Urinary bladder (tissue), 4 donors: ENCODE results near the gene PTGDS. TPM values are rescaled to one million over a fixed set of nuclear protein-coding genes. Genes with fewer than 3 reads are reported as not detected.
"Not testable (repeated sequence)": the region's sequence is repeated elsewhere in the genome, so short reads cannot be mapped to it uniquely, and the experiment has no call there.

Source experiments
- DNase-seq: peaks from one replicate; pipeline ENCODE4 v3.0.0-alpha.2; 2015; ENCODE audit errors: extremely low spot score
- H3K27ac ChIP-seq: one replicate; pipeline ENCODE4 v1.5.1; 2013; ENCODE audit warnings: low read depth, mild to moderate bottlenecking, moderate library complexity
- H3K36me3 ChIP-seq: one replicate; pipeline ENCODE4 v1.6.1; 2013; ENCODE audit warnings: mild to moderate bottlenecking, moderate library complexity; ENCODE audit not compliant: insufficient read depth
- H3K4me1 ChIP-seq: one replicate; pipeline ENCODE4 v1.6.1; 2013; ENCODE audit warnings: mild to moderate bottlenecking, moderate library complexity; ENCODE audit not compliant: insufficient read depth
- H3K4me3 ChIP-seq: one replicate; pipeline ENCODE4 v1.5.1; 2013; ENCODE audit warnings: low read depth, low read length
- WGBS: extraction: QIAGEN DNeasy Blood & Tissue Kit; methylation state at CpG from one replicate; pipeline ENCODE4 v1.1.7; 2013; 5-methylcytosine and 5-hydroxymethylcytosine counted together
- polyA plus RNA-seq: library from polyadenylated mRNA; stranded (reverse); fragments of 200-250 nt; gene quantifications from one replicate; pipeline ENCODE4 v1.2.3, GENCODE V29; 2013
- total RNA-seq: library from RNA; depleted of rRNA; stranded (reverse); fragments of >200 nt; gene quantifications from one replicate; pipeline ENCODE4 v1.2.3, GENCODE V29; 2014
- donor health status: healthy with polysubstance abuse.
- donor health status: healthy.

The PTGDS gene
- total and polyA plus RNA-seq, 2 donors = 3.3 to 71.8 TPM

- Histone ChIP-seq H3K4me3 (no peak overlapping the region), H3K36me3 (no peaks in the 10 kb centered on the region), H3K27ac (no peak overlapping the region), H3K4me1 (no peaks in the 10 kb centered on the region)
- 83% methylated on average over 20 of the region's 20 CpGs for WGBS
- DNase-seq = no peak
Measured at GRCh38 chr9:137001857-137002645, 24.7 kb downstream of the PTGDS start.

DNA sequence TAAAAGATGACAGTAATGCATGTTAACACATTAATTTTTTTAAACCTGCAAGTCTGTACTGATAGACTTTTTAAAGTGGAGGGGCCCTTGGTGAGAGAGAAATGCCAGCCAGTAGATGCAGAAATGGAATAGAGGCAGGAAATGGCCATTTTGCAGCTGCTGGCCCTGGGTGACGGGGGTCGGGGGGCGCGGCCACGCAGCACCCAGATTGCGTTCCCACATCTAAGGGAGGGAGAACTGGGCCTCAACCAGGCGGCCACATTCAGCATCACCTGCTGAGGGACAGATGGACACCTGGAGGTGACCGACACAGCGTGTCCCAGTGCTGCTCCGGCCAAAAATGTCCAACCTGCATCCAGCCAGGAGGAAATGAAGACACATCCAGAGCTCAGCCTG is 25.3 kb downstream of the PTGDS start:
- WGBS = 86% methylated on average over 10 of the region's 10 CpGs
- H3K27ac ChIP-seq = no peak overlapping the region
- H3K4me3 ChIP-seq = no peak overlapping the region
- DNase-seq = no peak
- no peaks in the 10 kb centered on the region for H3K4me1 ChIP-seq
- H3K36me3 ChIP-seq = no peaks in the 10 kb centered on the region

GRCh38 chr9:137004285-137004684 is 27.0 kb downstream of the PTGDS start:
- H3K4me3 ChIP-seq, H3K27ac ChIP-seq, DNase-seq, H3K4me1 ChIP-seq, H3K36me3 ChIP-seq: not testable (repeated sequence)
- WGBS = 47% methylated on average over 17 of the region's 17 CpGs

DNA sequence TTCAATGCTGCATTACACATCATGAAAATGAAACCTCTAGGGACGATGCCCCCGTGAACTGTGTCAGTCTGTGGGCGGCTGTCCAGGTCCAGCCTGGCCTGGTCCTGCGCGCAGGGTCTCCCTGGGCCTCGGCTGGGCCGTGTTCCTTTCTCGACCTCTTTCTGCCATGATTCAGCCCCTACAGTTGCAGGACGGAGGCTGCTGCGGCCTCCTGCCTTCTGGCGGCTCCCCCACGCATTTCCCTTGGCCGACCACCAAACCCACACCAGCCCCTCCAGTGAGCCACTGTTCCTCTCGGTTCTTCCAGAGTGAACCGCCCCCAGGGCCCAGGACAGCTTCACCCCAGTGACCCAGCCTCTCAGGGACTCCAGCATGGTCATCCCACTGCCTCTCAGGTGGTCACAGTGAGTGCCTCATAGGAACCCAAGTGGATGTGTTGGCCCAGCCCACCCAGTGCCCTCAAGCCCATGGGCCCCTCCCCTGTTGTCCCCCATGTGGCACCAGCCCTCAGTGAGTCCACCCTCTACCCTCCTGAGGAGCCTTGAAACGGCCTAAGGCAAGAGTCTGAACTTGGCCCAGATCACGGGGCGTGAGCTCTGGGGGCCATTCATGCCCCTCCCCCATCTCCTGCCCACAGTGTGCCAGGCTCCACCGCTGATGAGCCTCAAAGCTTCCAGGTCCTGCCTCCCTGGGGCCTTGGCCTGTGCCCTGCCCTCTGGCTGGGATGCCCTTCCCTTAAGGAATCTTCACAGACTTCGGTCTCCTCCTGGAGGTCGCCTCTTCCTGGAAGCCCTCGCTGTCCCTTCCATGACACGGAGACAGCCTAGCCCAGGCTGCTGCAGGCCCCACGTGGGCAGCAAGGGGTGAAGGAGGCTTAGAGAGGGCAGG is 29.1 kb downstream of the PTGDS start:
- no peak overlapping the region for H3K4me3 ChIP-seq
- WGBS = 70% methylated on average over 24 of the region's 24 CpGs
- DNase-seq = no peak
- no peak overlapping the region for H3K27ac ChIP-seq
- no peaks in the 10 kb centered on the region for H3K36me3 ChIP-seq
- no peaks in the 10 kb centered on the region for H3K4me1 ChIP-seq

DNA sequence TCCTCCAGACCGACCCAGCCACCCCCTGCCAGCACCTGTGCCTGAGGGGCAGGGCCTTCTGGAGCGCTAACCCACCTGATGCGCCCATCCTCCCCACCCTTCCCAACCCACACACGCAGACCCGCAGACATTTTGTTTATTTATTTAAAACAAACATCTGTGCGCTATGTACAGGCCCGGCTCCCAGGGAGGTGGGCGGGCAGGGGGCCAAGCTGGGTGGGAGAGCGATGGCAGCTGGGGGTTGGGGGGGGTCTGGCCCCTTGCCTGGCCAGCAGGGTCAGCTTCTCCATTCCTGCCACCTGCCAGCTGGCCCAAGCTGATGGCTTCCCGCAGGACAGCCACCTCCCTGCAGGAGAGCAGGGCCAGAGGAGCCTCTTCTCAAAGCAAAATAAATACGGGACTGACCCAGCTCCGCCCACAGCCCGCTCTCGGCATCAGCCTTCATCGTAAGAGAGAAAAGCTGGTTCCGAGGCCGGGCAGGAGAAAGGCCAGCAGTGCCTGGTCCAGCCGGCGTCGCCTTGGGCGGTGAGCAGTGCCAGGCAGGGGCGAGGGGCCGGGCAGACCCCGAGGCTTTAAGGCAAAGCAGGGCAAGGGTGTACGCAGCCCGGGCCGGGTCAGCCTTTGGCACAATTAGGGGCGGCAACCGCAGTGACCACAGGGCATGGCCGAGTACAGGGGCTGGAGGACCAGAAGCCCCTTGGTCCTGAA is 30.0 kb downstream of the PTGDS start:
- DNase-seq = no peak
- Histone ChIP-seq H3K27ac (no peak overlapping the region), H3K4me3 (no peak overlapping the region), H3K36me3 (no peaks in the 10 kb centered on the region), H3K4me1 (no peaks in the 10 kb centered on the region)
- 56% methylated on average over 30 of the region's 30 CpGs for WGBS

DNA sequence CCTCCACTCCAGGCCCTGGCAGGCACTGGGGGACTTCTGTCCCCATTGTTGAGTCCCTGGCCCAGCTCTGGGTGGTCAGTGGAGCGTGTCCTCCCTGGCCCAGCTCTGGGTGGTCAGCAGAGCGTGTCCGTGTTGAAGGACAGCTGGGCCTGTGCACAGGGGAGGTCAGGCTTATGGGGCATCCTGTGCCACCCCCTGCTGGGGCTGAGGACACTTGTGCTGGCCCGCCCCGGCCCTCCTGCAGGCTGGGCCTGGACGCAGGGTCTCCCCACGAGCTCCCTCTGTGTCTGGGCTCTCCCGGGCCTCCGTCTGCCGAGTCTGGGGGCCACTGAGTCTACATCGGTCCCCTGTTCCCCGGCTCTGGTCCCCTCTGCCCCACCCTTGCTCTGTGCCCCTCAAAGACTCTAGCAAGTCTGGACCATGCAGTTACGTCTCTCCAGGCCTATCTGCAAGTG is 30.5 kb downstream of the PTGDS start:
- Histone ChIP-seq H3K27ac (no peak overlapping the region), H3K4me3 (no peak overlapping the region), H3K36me3 (no peaks in the 10 kb centered on the region), H3K4me1 (no peaks in the 10 kb centered on the region)
- WGBS = 91% methylated on average over 13 of the region's 13 CpGs
- no peak for DNase-seq

DNA sequence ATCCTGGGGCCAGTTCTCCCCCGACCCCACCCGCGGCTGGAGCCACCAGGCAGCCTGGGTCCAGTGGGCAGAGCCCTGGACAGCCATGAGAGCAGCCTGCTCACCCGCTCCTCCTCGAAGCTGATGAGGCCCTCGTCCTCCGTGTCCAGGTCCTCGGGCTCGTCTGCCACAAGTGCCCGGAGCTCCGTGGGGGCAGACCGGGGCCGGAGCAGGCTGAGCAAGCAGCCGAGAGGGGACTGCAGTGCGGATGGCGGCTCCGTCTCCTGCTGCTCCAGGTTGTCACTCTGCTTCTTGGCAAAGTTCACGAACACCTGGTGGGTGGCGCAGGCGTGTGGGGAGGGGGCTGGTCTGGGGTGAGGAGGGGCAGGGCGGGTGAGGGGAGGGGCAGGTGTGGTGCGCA is 31.0 kb downstream of the PTGDS start:
- DNase-seq = no peak
- WGBS = 83% methylated on average over 22 of the region's 22 CpGs
- H3K36me3 ChIP-seq = no peaks in the 10 kb centered on the region

GRCh38 chr9:137009217-137009616 is 31.9 kb downstream of the PTGDS start:
- 92% methylated on average over 18 of the region's 18 CpGs for WGBS
- Histone ChIP-seq H3K36me3 (no peaks in the 10 kb centered on the region), H3K4me3 (no peak overlapping the region), H3K27ac (no peak overlapping the region), H3K4me1 (no peaks in the 10 kb centered on the region)
- no peak for DNase-seq

More for the DNA sequence above, 31.0 kb downstream of the PTGDS start:
- Histone ChIP-seq H3K27ac (no peak overlapping the region), H3K4me1 (no peaks in the 10 kb centered on the region), H3K4me3 (no peak overlapping the region)

DNA sequence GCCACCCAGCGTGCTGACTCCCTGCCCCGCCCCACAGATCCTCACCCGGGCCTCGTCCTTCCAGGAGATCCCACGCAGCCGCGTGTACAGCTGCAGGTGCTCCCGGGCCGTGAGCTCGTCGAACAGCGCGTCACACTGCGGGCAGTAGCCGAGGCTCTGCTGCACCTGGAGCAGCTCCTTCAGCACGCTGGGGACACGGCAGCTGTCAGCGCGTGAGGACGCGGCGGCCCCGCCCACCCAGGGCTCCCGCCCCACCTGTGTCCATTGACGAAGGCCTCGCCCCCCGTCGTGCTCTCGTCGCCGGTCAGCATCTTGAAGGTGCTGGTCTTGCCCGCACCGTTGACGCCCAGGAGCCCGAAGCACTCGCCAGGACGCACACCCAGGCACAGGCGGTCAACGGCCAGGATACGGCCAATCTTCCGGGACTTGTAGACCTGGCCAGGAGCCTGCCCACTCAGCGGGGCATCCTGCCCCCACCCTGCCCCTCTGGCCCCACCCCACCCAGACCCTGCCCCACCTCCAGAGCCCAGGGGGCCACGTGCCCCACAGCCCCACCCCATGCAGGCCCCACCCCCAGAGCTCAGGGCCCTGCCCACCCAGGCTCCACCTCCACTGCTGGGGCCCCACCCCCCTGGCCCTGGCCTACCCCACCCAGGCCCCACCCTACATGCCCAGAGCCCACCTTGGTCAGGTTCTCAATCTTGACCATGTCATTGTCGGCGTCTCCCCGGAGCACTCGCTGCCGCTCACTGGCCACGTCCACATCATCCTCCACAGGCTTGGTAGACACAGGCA is 32.8 kb downstream of the PTGDS start:
- Histone ChIP-seq H3K27ac (no peak overlapping the region), H3K4me3 (no peak overlapping the region), H3K36me3 (peaks cover 2% of the 10 kb centered on the region), H3K4me1 (no peaks in the 10 kb centered on the region)
- no peak for DNase-seq
- WGBS = 96% methylated on average over 49 of the region's 49 CpGs

DNA sequence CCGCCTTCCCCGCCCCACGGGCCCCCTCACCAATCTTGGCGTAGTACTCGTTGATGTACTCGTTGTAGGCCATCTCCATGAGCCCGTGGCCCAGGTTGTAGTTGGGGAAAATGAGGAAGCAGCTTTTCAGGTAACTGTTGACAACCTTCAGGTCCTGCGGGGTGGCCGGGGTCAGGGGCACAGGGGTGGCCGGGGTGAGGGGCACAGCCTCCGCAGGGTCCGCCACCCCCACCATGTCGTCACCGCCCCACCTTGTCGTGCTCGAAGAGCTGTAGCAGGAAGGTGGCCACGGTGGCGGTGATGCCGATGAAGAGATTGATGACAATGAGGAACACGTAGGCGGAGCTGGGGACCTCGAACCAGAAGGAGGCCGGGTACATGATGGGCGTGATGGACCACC is 33.9 kb downstream of the PTGDS start:
- Histone ChIP-seq H3K27ac (no peak overlapping the region), H3K36me3 (peaks cover 2% of the 10 kb centered on the region), H3K4me3 (no peak overlapping the region), H3K4me1 (no peaks in the 10 kb centered on the region)
- WGBS = 96% methylated on average over 24 of the region's 24 CpGs
- DNase-seq = no peak

- no peak overlapping the region for H3K27ac ChIP-seq
- peaks cover 2% of the 10 kb centered on the region for H3K36me3 ChIP-seq
- H3K4me1 ChIP-seq = no peaks in the 10 kb centered on the region
- WGBS = 92% methylated on average over 39 of the region's 39 CpGs
- H3K4me3 ChIP-seq = no peak overlapping the region
- no peak for DNase-seq
Measured at GRCh38 chr9:137011907-137012675, 34.8 kb downstream of the PTGDS start.

DNA sequence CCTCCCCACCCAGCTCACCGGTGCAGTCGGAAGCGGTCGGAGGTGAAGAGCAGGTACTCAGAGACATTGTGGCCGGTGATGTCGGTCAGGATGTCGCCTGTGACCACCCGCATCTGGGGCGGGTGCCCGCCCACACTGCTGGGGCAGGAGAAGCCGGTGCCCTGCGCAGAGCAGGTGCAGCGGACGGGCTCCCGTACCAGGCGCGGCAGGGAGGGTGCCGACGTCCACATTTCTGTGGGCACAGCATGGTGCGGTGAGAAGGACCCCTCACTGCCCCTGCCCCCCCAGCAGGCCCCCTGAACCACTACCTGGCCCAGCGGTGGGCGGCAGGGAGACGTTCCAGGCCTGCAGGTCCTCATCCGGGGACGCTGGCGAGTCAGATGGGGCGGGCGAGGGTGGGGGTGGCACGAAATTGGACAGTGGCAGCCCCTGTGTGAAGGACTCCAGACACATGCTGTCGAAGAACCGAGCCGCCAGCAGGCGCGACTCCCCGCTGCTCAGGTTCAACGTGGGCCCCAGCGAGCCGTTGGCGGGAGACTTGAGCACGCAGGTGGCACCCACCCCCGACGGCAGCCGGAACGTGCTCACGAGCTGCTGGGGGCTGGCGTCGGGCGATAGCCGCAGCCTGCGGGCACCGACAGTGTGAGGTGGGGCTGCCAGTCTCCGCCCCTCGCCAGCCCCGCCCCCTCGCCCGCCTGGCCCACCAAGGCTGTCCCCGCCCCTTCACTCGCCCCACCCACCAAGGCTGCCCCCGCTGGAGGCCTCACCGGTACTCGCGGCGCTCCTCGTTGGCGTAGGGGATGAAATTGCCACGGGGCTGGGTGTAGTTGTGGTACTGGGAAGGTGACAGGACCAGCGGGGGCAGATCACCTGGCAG is 35.6 kb downstream of the PTGDS start:
- H3K36me3 ChIP-seq = peaks cover 2% of the 10 kb centered on the region

More for the DNA sequence above, 35.6 kb downstream of the PTGDS start:
- 82% methylated on average over 67 of the region's 67 CpGs for WGBS
- Histone ChIP-seq H3K4me3 (no peak overlapping the region), H3K27ac (no peak overlapping the region), H3K4me1 (no peaks in the 10 kb centered on the region)
- no peak for DNase-seq
